Endothelial cell of umbilical vein (primary cell): Measurements from ENCODE around the gene CNPY3. TPM values are rescaled to one million over a fixed set of nuclear protein-coding genes. Genes with fewer than 3 reads are reported as not detected.

Source experiments
- BruUV-seq: library from RNA; stranded (reverse); fragments of 400-500 nt; replicated peaks from 2 replicates; lab custom pipeline; 2021; lab: Mats Ljungman, UMichigan
- CTCF ChIA-PET: fragments of 300-600, 350-600 bp; sonication (Branson Sonifier 250); formaldehyde crosslinking; loops from one replicate; lab custom pipeline; 2021; ENCODE audit warnings: antibody characterized with exemption, inconsistent platforms; lab: Charles Lee
- POLR2A ChIA-PET: fragments of 300-600, 350-600 bp; sonication (Branson Sonifier 250); formaldehyde crosslinking; loops from one replicate; lab custom pipeline; 2021; ENCODE audit warnings: antibody characterized with exemption, inconsistent platforms; lab: Charles Lee
- DNase-seq: peaks from one replicate; pipeline ENCODE4 v3.0.0-alpha.2; 2011; ENCODE audit warnings: low read depth, low spot score
- FAIRE-seq: peaks from 2 replicates; lab custom pipeline; 2011; peaks lifted over from hg19 to GRCh38; lab: Jason Lieb, UNC
- H2AFZ ChIP-seq: 2 replicates; pipeline ENCODE4 v1.6.0; 2012; ENCODE audit warnings: low read depth, low read length, control low read depth, inconsistent platforms
- H3K27ac ChIP-seq: 2 replicates; pipeline ENCODE4 v1.5.1; 2011; ENCODE audit warnings: low read depth, mild to moderate bottlenecking, control low read depth, low read length, moderate library complexity; ENCODE audit not compliant: insufficient read depth
- H3K27me3 ChIP-seq, 2 experiments: 2 replicates each; pipeline versions ENCODE4 v1.6.0 to v1.6.1; 2011; ENCODE audit warnings: low read length in 2 of 2, mixed read lengths in 1 of 2; ENCODE audit not compliant: control insufficient read depth in 2 of 2, insufficient read depth in 2 of 2
- H3K36me3 ChIP-seq, 2 experiments: 2 replicates in 1 of 2; 3 replicates in 1 of 2; pipeline ENCODE4 v1.5.1; 2011; ENCODE audit warnings: low read length in 2 of 2, mild to moderate bottlenecking in 1 of 2, moderate library complexity in 1 of 2; ENCODE audit not compliant: control insufficient read depth in 2 of 2, insufficient read depth in 2 of 2; ENCODE audit errors: extremely low read depth in 1 of 2
- H3K4me1 ChIP-seq: 3 replicates; pipeline ENCODE4 v1.5.1; 2011; ENCODE audit warnings: mild to moderate bottlenecking, low read length; ENCODE audit not compliant: control insufficient read depth, insufficient read depth; ENCODE audit errors: extremely low read depth
- H3K4me2 ChIP-seq: 2 replicates; pipeline ENCODE4 v1.6.1; 2011; ENCODE audit warnings: low read length, control low read depth, mixed read lengths; ENCODE audit not compliant: insufficient read depth
- H3K4me3 ChIP-seq, 3 experiments: fragments of 200-600 bp in 1 of 3; sonication (generic), shearing (Covaris generic) in 1 of 3; replicated peaks in 1 of 3; 2 replicates each; pipeline ENCODE4 v1.5.1; 2011 to 2016; ENCODE audit warnings: control low read depth in 3 of 3, low read length in 3 of 3, mild to moderate bottlenecking in 2 of 3, inconsistent platforms in 1 of 3, low read depth in 1 of 3, moderate library complexity in 1 of 3; ENCODE audit not compliant: insufficient read depth in 1 of 3
- H3K79me2 ChIP-seq: 2 replicates; pipeline ENCODE4 v1.6.0; 2012; ENCODE audit warnings: low read length, inconsistent platforms; ENCODE audit not compliant: control insufficient read depth, insufficient read depth
- H3K9ac ChIP-seq: replicated peaks from 2 replicates; pipeline ENCODE3; 2011; ENCODE audit warnings: low read length, control low read depth; ENCODE audit not compliant: insufficient read depth; ENCODE audit errors: extremely low read depth
- H3K9me1 ChIP-seq: replicated peaks from 3 replicates; pipeline ENCODE4 v1.6.0; 2011; ENCODE audit warnings: mild to moderate bottlenecking, low read length; ENCODE audit not compliant: control insufficient read depth, insufficient read depth; ENCODE audit errors: extremely low read depth
- H3K9me3 ChIP-seq: replicated peaks from 2 replicates; pipeline ENCODE4 v1.5.1; 2012; ENCODE audit warnings: low read length, inconsistent platforms; ENCODE audit not compliant: control insufficient read depth, insufficient read depth
- H4K20me1 ChIP-seq: replicated peaks from 2 replicates; pipeline ENCODE3; 2011; ENCODE audit warnings: mild to moderate bottlenecking, low read length; ENCODE audit not compliant: control insufficient read depth, insufficient read depth; ENCODE audit errors: extremely low read depth
- CTCF ChIP-seq, 2 donors: IDR thresholded peaks; 1 replicate in 1 of 2; 2 replicates in 1 of 2; pipeline ENCODE4 v1.5.1; 2011; ENCODE audit warnings: low read length in 2 of 2, mild to moderate bottlenecking in 2 of 2, moderate library complexity in 2 of 2, control low read depth in 1 of 2, inconsistent platforms in 1 of 2, low read depth in 1 of 2; ENCODE audit not compliant: insufficient read depth in 1 of 2; ENCODE audit errors: extremely low read depth in 1 of 2
- EZH2 ChIP-seq: IDR thresholded peaks from 2 replicates; pipeline ENCODE4 v1.6.1; 2012; ENCODE audit warnings: borderline replicate concordance, low read depth, mild to moderate bottlenecking, moderate library complexity, low read length, inconsistent platforms; ENCODE audit not compliant: severe bottlenecking
- FOS ChIP-seq: IDR thresholded peaks from 2 replicates; pipeline ENCODE4 v1.6.1; 2011; ENCODE audit warnings: mild to moderate bottlenecking, low read length, moderate library complexity, borderline replicate concordance; ENCODE audit not compliant: insufficient read depth
- GATA2 ChIP-seq: IDR thresholded peaks from 2 replicates; pipeline ENCODE4 v1.7.0; 2011; ENCODE audit warnings: low read depth, mild to moderate bottlenecking, moderate library complexity, mixed read lengths, low read length; ENCODE audit not compliant: insufficient read length, insufficient read depth
- JUN ChIP-seq: IDR thresholded peaks from 2 replicates; pipeline ENCODE4 v1.6.1; 2011; ENCODE audit warnings: borderline replicate concordance, low read depth; ENCODE audit not compliant: insufficient read length, insufficient read depth
- MYC ChIP-seq: IDR thresholded peaks from one replicate; pipeline ENCODE4 v1.6.1; 2011; ENCODE audit warnings: mild to moderate bottlenecking, low read depth, low read length
- POLR2A ChIP-seq: IDR thresholded peaks from 2 replicates; pipeline ENCODE4 v1.6.1; 2012; ENCODE audit warnings: low read depth, mild to moderate bottlenecking, control low read depth, low read length
- POLR2AphosphoS5 ChIP-seq: IDR thresholded peaks from 2 replicates; pipeline ENCODE4 v1.6.1; 2012; ENCODE audit warnings: low read depth, mild to moderate bottlenecking, control low read depth, low read length, moderate library complexity; ENCODE audit not compliant: insufficient read depth
- dilution Hi-C: fragments of 300-500 bp; cut with MboI; formaldehyde crosslinking; loops from one replicate; pipeline ENCODE4 v1.15.0; 2019; ENCODE audit warnings: low sequenced_read_pairs; ENCODE audit not compliant: extremely low pct_ligation_motif_present
- intact Hi-C: fragments of 100-400 bp; cut with micrococcal nuclease; formaldehyde crosslinking; loops from one replicate; pipeline ENCODE4 v1.10.0; 2022
- polyA plus RNA-seq, 4 experiments: library from polyadenylated mRNA; depleted of rRNA in 3 of 4; stranded (reverse) in 3 of 4; unstranded in 1 of 4; fragments of >200 nt; gene quantifications; 2 replicates each; pipeline versions ENCODE4 v1.2.1 to v1.2.3, GENCODE V29; 2011 to 2012; ENCODE audit warnings: missing spikeins in 1 of 4
- total RNA-seq: library from RNA; stranded (reverse); gene quantifications from 2 replicates; pipeline ENCODE4 v1.2.3, GENCODE V29; 2021

The CNPY3 gene
- total and polyA plus RNA-seq, 2 donors (not counting 3 experiments of a cell fraction or from before 2014, with no cell fraction given): 40.8 to 53.1 TPM

GRCh38 chr6:42921801-42922200, 7.5 kb upstream of the CNPY3 start:
- TF ChIP-seq CTCF (IDR thresholded peaks at IDR 0.05; ENCODE audit: extremely low read depth in 1 of 2, insufficient read depth in 1 of 2, low read depth in 1 of 2, low read length in 2 of 2) (no peak), EZH2 (no peak)
- H3K4me1 ChIP-seq: peaks cover 4% of the 10 kb centered on the region
- H3K79me2 ChIP-seq: no peaks in the 10 kb centered on the region
- H2AFZ ChIP-seq: no peak overlapping the region
- no peaks in the 10 kb centered on the region for H3K36me3 ChIP-seq
- no peaks in the 10 kb centered on the region for H3K9me1 ChIP-seq
- no peak overlapping the region for H3K4me2 ChIP-seq
- BruUV-seq: no TSS peak
- no peaks in the 10 kb centered on the region for H4K20me1 ChIP-seq
- POLR2A ChIA-PET: no interaction called here
- dilution Hi-C loops: no loop called here
- no peak overlapping the region for H3K9ac ChIP-seq
- no peak overlapping the region for H3K4me3 ChIP-seq
- intact Hi-C loops: no loop called here
- peaks cover 0 to 3% of the 10 kb centered on the region in 2 experiments for H3K27me3 ChIP-seq
- CTCF ChIA-PET: no interaction called here
- no peak overlapping the region for H3K27ac ChIP-seq
- H3K9me3 ChIP-seq: no peaks in the 10 kb centered on the region
- DNase-seq (no peak), FAIRE-seq (no peak)

- TF ChIP-seq FOS: no peak
- no peak for TF ChIP-seq POLR2AphosphoS5
- no peak for TF ChIP-seq EZH2
- TF ChIP-seq CTCF (IDR thresholded peaks at IDR 0.05; ENCODE audit: extremely low read depth in 1 of 2, insufficient read depth in 1 of 2, low read depth in 1 of 2, low read length in 2 of 2): no peak
- no peak for TF ChIP-seq POLR2A
- no peak for TF ChIP-seq MYC
- peak; percentile 13 for TF ChIP-seq GATA2
- no peak for TF ChIP-seq JUN
- Histone ChIP-seq H3K79me2 (no peaks in the 10 kb centered on the region), H3K27ac (no peak overlapping the region), H3K36me3 (no peaks in the 10 kb centered on the region), H3K4me3 (no peak overlapping the region), H3K9ac (no peak overlapping the region), H3K9me3 (no peaks in the 10 kb centered on the region), H4K20me1 (no peaks in the 10 kb centered on the region), H2AFZ (no peak overlapping the region), H3K27me3 (peaks cover 0 to 3% of the 10 kb centered on the region in 2 experiments), H3K9me1 (no peaks in the 10 kb centered on the region), H3K4me2 (no peak overlapping the region), H3K4me1 (peaks cover 10% of the 10 kb centered on the region)
- FAIRE-seq (peak; percentile 59), DNase-seq (no peak)
- dilution Hi-C loops: no loop called here
- ChIA-PET CTCF (no interaction called here), POLR2A (no interaction called here)
- intact Hi-C loops: no loop called here
- no TSS peak for BruUV-seq
Measured at GRCh38 chr6:42923666-42924065, 5.6 kb upstream of the CNPY3 start.
